ENCODE results near the gene SSU72. TPM values are rescaled to one million over a fixed set of nuclear protein-coding genes. Genes with fewer than 3 reads are reported as not detected.

SSU72 gene
- total RNA-seq, 8 experiments from 2014 or later = 73.2 to 138 (median 95.5) TPM

DNA sequence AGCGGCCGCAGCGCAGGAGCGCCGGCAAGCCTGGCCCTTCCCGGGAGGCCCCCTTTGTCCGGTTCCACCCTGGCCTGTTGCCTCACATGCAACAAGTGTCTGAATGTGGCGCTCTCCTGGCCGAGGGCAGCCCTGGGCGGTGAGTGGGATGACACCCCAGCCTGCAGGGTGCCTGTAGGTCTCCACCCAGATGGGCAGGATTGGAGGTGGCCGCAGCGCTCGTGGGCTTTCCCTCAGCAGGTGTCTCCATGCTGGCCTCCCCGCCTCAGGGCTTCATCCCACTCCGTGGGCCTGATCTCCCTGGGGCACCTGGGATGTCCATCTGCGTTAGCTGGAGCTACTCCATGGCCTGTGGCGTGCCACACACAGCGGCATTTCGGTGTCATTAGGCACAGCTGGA, 42.2 kb upstream of the SSU72 start:
- in situ Hi-C loops (cut with MboI; ENCODE audit: low pct_unique_long_range_greater_than_20kb in 2 of 9, low sequenced_read_pairs in 9 of 9, unreplicated experiment in 9 of 9) = no loop called here
- no peak overlapping the region for H3K27ac ChIP-seq
- WGBS, 10 experiments = 60 to 100% (median 74%) methylated on average over 1 to 11 of the region's 19 CpGs; no CpG with 5 or more reads in 4 of the 10 experiments
- H3K4me3 ChIP-seq = peak overlapping the region; percentile 87 to 99 (median 96)
- H3K4me1 ChIP-seq (replicated peaks in 1 of 2) = peaks cover 15 to 16% of the 10 kb centered on the region in 2 donors
- no peak for ATAC-seq (replicated peaks in 6 of 8)

DNA sequence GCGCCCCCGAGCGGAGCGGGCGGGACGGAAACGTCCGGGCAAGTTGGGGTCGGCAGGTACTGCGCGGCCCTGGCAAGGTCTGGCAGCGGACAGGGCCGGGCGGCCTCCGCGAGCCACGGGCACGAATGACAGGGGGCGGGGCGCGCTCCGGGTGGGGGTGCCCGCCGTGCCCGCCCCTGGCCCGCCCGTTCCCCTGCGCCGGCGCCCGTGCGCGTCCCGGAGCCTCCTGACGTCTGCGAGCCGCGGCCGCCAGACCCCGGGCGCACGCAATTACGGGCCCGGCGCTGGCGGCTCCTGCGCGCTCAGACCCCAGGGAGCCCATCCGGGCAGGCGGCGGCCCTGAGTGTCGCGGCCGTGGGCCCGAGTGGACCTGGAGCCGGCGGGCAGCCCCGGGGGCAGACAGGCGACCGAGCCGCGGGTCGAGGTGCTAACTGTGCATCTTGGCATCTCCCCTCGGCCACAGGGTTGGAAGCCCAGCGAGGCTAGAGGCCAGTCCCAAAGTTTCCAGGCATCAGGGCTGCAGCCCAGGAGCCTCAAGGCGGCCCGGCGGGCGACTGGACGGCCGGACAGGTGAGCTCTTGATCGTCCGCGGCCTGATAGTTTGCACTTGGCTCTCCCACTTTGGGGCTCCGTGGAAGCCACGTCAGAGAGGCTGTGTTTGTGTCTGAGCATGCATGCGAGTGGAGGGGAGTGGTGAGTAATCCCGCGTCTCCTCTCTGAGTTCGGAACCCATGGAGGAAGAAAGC, 41.6 kb upstream of the SSU72 start:
- in situ Hi-C loops (cut with MboI; ENCODE audit: low pct_unique_long_range_greater_than_20kb in 2 of 9, low sequenced_read_pairs in 9 of 9, unreplicated experiment in 9 of 9) = no loop called here
- Histone ChIP-seq H3K4me3 (peak overlapping the region; percentile 87 to 99 (median 96)), H3K4me1 (replicated peaks in 1 of 2) (peaks cover 15 to 16% of the 10 kb centered on the region in 2 donors), H3K27ac (peak overlapping the region; percentile 100)
- ATAC-seq (replicated peaks in 6 of 8) = peak; percentile 18 to 48 (median 26)
- 4 to 30% (median 20%) methylated on average over 2 to 19 of the region's 80 CpGs; no CpG with 5 or more reads in 4 of the 10 experiments for WGBS, 10 experiments

DNA sequence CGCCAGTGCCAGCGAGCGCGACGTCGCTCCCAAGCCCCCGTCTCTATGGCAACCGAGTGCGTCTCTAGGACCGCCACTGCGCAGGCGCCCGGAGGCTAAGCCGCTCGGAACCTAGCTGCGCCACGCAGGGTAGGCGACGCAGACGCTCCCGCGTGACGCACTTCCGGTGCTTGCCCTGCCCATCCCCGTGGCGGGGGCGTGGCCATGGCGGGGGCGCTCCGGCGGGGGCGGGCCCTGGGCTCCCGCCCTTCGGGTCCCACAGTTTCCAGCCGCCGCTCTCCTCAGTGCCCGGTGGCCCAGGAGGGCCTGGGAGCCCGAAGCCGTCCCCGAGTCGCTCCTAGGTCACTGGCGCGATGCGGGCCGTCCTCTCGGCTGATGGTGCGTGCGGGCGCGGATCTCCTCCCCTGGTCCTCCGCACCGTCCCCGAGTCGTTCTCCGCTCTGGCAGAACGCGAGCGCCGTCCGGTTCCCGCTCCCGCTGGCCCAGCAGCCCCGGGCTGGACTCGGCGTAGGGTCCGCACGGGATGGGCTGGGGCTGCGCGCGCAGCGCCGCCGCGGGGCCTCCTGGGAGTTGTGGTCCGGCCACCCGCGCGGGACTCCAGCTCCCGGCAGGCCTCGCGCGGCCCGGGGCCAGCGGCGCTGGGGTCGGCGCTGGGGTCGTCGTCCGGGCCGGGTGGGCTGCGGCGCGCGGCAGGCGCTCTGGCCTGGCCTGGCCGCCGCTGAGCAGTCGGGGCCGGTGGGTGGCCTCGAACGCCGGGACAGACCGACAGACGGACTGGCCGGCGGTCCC, 40.8 kb upstream of the SSU72 start, which contains the start of gene MIB2:
TSS of gene MIB2 (plus strand) at position 245 of the 789 bp plus-strand sequence. CDS start 7,953 bp downstream, outside the sequence.
- Histone ChIP-seq H3K4me1 (replicated peaks in 1 of 2) (peaks cover 15 to 16% of the 10 kb centered on the region in 2 donors), H3K4me3 (peak within 1 kb of the TSS; percentile 87 to 99 (median 96)), H3K27ac (peak within 1 kb of the TSS; percentile 100)
- peak; percentile 73 to 90 (median 84) for ATAC-seq (replicated peaks in 6 of 8)
- in situ Hi-C loops (cut with MboI; ENCODE audit: low pct_unique_long_range_greater_than_20kb in 2 of 9, low sequenced_read_pairs in 9 of 9, unreplicated experiment in 9 of 9) = no loop called here
- whole genome bisulfite sequencing, 10 experiments = 0% methylated on average over 50 of the region's 107 CpGs; no CpG with 5 or more reads in 9 of the 10 experiments

DNA sequence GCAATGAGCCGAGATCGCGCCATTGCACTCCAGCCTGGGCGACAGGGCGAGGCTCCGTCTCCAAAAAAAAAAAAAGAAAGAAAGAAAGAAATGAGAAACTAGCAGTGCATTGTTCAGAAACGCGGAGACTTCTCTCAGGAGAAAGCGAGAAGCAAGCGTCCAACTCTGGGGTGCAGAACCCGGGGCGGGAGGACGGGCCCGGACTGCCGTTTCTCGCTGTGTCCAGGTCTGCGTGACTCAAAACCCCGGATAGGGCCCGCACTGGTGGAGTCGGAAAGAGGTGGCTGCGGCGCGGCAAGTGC, 40.2 kb upstream of the SSU72 start:
- WGBS, 10 experiments = 0 to 1% (median 0%) methylated on average over 1 to 17 of the region's 23 CpGs; no CpG with 5 or more reads in 4 of the 10 experiments
- peaks cover 15 to 16% of the 10 kb centered on the region in 2 donors for H3K4me1 ChIP-seq (replicated peaks in 1 of 2)
- peak overlapping the region; percentile 87 to 99 (median 96) for H3K4me3 ChIP-seq
- ATAC-seq (replicated peaks in 6 of 8) = peak in 1 of 8 experiments; percentile 0
- peak overlapping the region; percentile 38 to 100 for H3K27ac ChIP-seq
- in situ Hi-C loops (cut with MboI; ENCODE audit: low pct_unique_long_range_greater_than_20kb in 2 of 9, low sequenced_read_pairs in 9 of 9, unreplicated experiment in 9 of 9) = no loop called here

DNA sequence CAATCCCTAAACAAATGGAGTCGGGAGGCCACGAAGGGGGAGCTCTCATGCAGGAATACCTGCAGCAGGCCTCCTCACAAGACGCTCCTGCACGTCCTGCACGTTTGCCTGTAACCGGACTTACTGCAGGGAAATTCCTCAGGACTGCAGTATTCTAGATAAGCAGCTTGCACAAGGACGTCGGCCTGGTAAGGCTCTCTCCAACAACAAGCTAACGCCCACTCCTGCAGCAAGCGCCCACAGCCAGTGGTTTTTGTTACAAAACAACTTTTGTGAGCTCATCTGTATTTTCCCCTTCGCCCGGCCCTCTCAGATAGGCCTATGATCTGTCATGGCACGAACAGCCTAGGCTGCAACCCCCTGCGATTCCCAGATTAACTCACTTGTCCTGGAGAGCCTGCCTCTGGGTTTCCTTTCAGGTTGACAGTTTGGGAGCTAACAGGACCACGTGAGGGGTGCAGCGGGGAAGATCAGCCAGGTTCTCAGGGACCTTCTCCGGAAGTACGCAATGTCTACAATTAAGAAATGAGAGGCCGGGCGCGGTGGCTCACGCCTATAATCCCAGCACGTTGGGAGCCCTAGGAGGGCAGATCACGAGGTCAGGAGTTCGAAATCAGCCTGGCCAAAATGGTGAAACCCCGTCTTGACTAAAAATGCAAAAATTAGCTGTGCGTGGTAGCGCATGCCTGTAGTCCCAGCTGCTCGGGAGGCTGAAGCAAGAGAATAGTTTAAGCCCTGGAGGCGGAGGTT, 39.7 kb upstream of the SSU72 start:
- peak in 4 of 8 experiments; percentile 0 to 10 (median 4) for ATAC-seq (replicated peaks in 6 of 8)
- peak overlapping the region; percentile 38 to 100 for H3K27ac ChIP-seq
- WGBS, 10 experiments = 6 to 37% (median 14%) methylated on average over 2 to 26 of the region's 30 CpGs; no CpG with 5 or more reads in 2 of the 10 experiments
- H3K4me3 ChIP-seq = peak overlapping the region; percentile 87 to 99 (median 96)
- in situ Hi-C loops (cut with MboI; ENCODE audit: low pct_unique_long_range_greater_than_20kb in 2 of 9, low sequenced_read_pairs in 9 of 9, unreplicated experiment in 9 of 9) = no loop called here
- peaks cover 15 to 16% of the 10 kb centered on the region in 2 donors for H3K4me1 ChIP-seq (replicated peaks in 1 of 2)

DNA sequence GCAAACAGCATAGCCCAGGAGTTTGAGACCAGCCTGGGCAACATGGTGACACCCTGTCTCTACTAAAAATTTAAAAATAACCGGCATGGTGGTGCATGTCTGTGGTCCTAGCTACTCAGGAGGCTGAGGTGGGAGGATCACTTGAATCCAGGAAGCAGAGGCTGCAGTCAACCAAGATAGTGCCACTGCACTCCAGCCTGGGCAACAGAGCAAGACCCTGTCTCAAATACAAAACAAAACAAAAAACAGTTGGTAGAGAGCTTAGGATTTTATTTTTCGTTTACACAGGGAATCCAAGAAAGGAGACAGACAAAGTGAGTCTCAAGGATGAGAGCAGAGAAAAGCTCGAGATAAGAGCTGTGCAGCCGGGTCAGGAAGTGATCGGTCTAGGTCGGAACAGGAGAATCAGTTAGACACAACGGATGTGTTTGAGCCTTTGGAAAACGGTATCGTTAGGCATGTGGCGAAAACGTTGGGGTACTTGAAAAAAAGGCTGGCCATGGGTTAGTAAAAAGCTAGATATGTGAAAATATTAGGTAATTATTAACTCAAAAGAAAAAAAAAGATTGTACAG, 38.9 kb upstream of the SSU72 start:
- 68 to 81% (median 74%) methylated on average over 5 to 11 of the region's 11 CpGs for WGBS, 10 experiments
- ATAC-seq (replicated peaks in 6 of 8) = no peak
- H3K4me1 ChIP-seq (replicated peaks in 1 of 2) = peaks cover 15 to 16% of the 10 kb centered on the region in 2 donors
- in situ Hi-C loops (cut with MboI; ENCODE audit: low pct_unique_long_range_greater_than_20kb in 2 of 9, low sequenced_read_pairs in 9 of 9, unreplicated experiment in 9 of 9) = no loop called here
- no peak overlapping the region for H3K27ac ChIP-seq
- H3K4me3 ChIP-seq = peak overlapping the region; percentile 87 to 99 (median 96)

DNA sequence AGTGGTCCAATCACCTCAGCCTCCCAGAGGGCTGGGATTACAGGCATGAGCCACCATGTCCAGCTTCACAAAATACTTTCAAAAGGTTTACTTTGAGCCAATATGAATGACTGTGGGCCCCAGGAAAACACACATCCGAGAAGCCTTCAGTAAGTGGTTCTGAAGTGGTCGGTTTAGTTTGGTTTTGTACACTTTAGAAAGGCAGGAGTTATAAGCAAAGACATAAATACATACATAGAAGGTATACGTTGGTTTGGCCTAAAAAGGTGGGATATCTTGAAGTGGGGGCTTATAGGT, 37.4 kb upstream of the SSU72 start:
- 40 to 100% (median 82%) methylated on average over 1 to 3 of the region's 3 CpGs; no CpG with 5 or more reads in 2 of the 10 experiments for WGBS, 10 experiments
- Histone ChIP-seq H3K27ac (no peak overlapping the region), H3K4me1 (replicated peaks in 1 of 2) (peaks cover 14% of the 10 kb centered on the region in 2 donors), H3K4me3 (no peak overlapping the region)
- in situ Hi-C loops (cut with MboI; ENCODE audit: low pct_unique_long_range_greater_than_20kb in 2 of 9, low sequenced_read_pairs in 9 of 9, unreplicated experiment in 9 of 9) = no loop called here
- no peak for ATAC-seq (replicated peaks in 6 of 8)

DNA sequence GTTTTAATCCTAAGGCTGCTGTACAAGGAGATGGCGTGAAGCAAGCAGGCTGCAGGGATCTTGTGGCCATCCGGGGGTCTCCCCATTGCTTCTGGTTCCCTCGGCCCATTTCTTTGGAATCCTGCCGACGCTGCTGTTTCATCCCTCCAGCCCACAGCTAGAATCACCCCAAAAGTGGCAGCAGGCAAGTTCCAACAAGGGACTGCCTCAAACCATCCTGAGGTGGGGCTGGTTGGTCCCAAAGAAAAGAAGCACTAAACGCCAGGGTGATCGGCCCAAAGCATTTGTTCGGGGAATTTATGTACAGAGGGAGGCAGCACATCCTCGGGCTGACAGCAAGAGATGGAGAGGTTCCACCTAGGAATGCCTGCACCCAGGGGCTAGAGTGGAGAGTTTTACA, 36.1 kb upstream of the SSU72 start:
- in situ Hi-C loops (cut with MboI; ENCODE audit: low pct_unique_long_range_greater_than_20kb in 2 of 9, low sequenced_read_pairs in 9 of 9, unreplicated experiment in 9 of 9) = no loop called here
- no peak for ATAC-seq (replicated peaks in 6 of 8)
- Histone ChIP-seq H3K27ac (no peak overlapping the region), H3K4me3 (no peak overlapping the region), H3K4me1 (replicated peaks in 1 of 2) (peaks cover 7 to 9% of the 10 kb centered on the region in 2 donors)
- 19 to 82% (median 65%) methylated on average over 2 to 7 of the region's 9 CpGs; no CpG with 5 or more reads in 3 of the 10 experiments for WGBS, 10 experiments

DNA sequence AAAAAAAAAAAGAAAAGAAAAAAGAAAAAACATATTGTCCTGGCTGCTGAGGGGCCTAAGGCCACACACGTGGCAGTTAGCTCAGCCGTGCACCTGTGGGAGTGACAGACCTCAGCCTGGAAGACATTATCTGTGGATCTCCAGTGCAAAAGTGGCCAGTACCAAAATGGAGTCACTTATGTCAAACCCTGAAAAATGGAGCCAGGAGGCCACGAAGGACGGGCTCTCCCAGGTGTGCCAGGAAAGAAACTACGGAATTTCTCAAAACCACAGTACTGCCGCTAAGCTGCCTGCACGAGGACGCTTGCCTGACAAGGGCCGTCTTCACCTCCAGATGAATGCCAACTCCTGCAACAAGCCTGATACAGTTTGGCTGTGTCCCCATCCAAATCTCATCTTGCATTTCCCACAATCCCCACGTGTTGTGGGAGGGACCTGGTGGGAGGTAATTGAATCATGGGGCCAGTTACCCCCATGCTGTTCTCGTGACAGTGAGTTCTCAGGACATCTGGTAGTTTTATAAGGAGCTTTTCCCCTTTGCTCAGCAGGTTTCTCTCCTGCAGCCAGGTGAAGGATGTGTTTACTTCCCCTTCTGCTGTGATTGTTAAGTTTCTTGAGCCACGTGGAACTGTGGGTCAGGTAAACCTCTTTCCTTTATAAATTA, 35.3 kb upstream of the SSU72 start:
- WGBS, 10 experiments = 0 to 100% (median 47%) methylated on average over 1 to 11 of the region's 12 CpGs; no CpG with 5 or more reads in 1 of the 10 experiments
- in situ Hi-C loops (cut with MboI; ENCODE audit: low pct_unique_long_range_greater_than_20kb in 2 of 9, low sequenced_read_pairs in 9 of 9, unreplicated experiment in 9 of 9) = loop anchor here in 1 of 9 experiments (10.0 kb wide), 1 partner anchor 65 kb away; the partner anchor contains the start of gene TMEM240

DNA sequence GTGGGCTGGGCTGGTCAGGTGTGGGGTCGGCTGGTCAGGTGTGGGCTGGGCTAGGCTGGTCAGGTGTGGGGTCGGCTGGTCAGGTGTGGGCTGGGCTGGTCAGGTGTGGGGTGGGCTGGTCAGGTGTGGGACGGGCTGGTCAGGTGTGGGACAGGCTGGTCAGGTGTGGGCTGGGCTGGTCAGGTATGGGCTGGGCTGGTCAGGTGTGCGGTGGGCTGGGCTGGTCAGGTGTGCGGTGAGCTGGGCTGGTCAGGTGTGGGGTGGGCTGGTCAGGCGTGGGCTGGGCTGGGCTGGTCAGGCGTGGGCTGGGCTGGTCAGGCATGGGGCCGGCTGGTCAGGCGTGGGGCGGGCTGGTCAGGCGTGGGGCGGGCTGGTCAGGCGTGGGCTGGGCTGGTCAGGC, 31.6 kb upstream of the SSU72 start:
- no peak for ATAC-seq (replicated peaks in 6 of 8)
- WGBS, 10 experiments = no CpG with 5 or more reads among the region's 13 CpGs
- in situ Hi-C loops (cut with MboI; ENCODE audit: low pct_unique_long_range_greater_than_20kb in 2 of 9, low sequenced_read_pairs in 9 of 9, unreplicated experiment in 9 of 9) = loop anchor here in 1 of 9 experiments (10.0 kb wide), 1 partner anchor 61 kb away; the partner anchor contains the start of gene TMEM240
- Histone ChIP-seq H3K27ac (no peak overlapping the region), H3K4me1 (replicated peaks in 1 of 2) (no peaks in the 10 kb centered on the region), H3K4me3 (no peak overlapping the region)

More for the DNA sequence above, 35.3 kb upstream of the SSU72 start:
- Histone ChIP-seq H3K4me1 (replicated peaks in 1 of 2) (peaks cover 7 to 9% of the 10 kb centered on the region in 2 donors), H3K4me3 (no peak overlapping the region), H3K27ac (no peak overlapping the region)
- ATAC-seq (replicated peaks in 6 of 8) = no peak

DNA sequence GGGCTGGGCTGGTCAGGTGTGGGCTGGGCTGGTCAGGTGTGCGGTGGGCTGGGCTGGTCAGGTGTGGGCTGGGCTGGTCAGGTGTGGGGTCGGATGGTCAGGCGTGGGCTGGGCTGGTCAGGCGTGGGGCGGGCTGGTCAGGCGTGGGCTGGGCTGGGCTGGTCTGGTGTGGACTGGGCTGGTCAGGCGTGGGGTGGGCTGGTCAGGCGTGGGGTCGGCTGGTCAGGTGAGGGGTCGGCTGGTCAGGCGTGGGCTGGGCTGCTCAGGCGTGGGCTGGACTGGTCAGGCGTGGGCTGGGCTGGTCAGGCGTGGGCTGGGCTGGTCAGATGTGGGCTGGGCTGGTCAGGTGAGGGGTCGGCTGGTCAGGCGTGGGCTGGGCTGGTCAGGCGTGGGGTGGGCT, 31.1 kb upstream of the SSU72 start:
- no CpG with 5 or more reads among the region's 17 CpGs for WGBS, 10 experiments

More for the DNA sequence above, 31.1 kb upstream of the SSU72 start:
- no peak for ATAC-seq (replicated peaks in 6 of 8)
- Histone ChIP-seq H3K27ac (no peak overlapping the region), H3K4me1 (replicated peaks in 1 of 2) (peaks cover 3% of the 10 kb centered on the region in 2 donors), H3K4me3 (no peak overlapping the region)
- in situ Hi-C loops (cut with MboI; ENCODE audit: low pct_unique_long_range_greater_than_20kb in 2 of 9, low sequenced_read_pairs in 9 of 9, unreplicated experiment in 9 of 9) = loop anchor here in 1 of 9 experiments (10.0 kb wide), 1 partner anchor 61 kb away; the partner anchor contains the start of gene TMEM240

Measured in motor neuron (in vitro differentiated cells).